Transverse colon (tissue), 4 donors: ENCODE data around the gene SHISA3. TPM values are rescaled to one million over a fixed set of nuclear protein-coding genes. Genes with fewer than 3 reads are reported as not detected.
A peak's percentile ranks its signal among the peaks of the same experiment; 100 is the strongest.
"Not testable (repeated sequence)": the region's sequence is repeated elsewhere in the genome, so short reads cannot be mapped to it uniquely, and the experiment has no call there.

Experiments
- DNase-seq: peaks from one replicate; pipeline ENCODE4 v3.0.0-alpha.2; 2019
- H3K27ac ChIP-seq, 4 donors: fragments of 200-600 bp; sonication (generic); 2 replicates each; pipeline ENCODE4 v1.5.1; 2016 to 2018; ENCODE audit warnings: inconsistent platforms in 4 of 4
- H3K27me3 ChIP-seq: fragments of 200-600 bp; sonication (generic); 2 replicates; pipeline ENCODE4 v1.5.1; 2017; ENCODE audit warnings: inconsistent platforms
- H3K36me3 ChIP-seq, 4 donors: fragments of 200-600 bp; sonication (generic); 2 replicates each; pipeline ENCODE4 v1.5.1; 2017 to 2019; ENCODE audit warnings: inconsistent platforms in 4 of 4
- H3K4me1 ChIP-seq, 4 donors: fragments of 200-600 bp; sonication (generic); 2 replicates each; pipeline ENCODE4 v1.5.1; 2017 to 2020; ENCODE audit warnings: inconsistent platforms in 4 of 4
- H3K4me3 ChIP-seq, 4 donors: fragments of 200-600 bp; sonication (generic); 1 replicate in 1 of 4; 2 replicates in 3 of 4; pipeline versions ENCODE4 v1.5.1 to v1.6.1; 2017 to 2019; ENCODE audit warnings: inconsistent platforms in 4 of 4
- H3K9me3 ChIP-seq, 2 donors: fragments of 200-600 bp; sonication (generic); 2 replicates each; pipeline ENCODE4 v1.5.1; 2017 to 2019; ENCODE audit warnings: inconsistent platforms in 2 of 2
- EP300 ChIP-seq: sonication (generic); formaldehyde crosslinking; IDR thresholded peaks from one replicate; pipeline ENCODE4 v1.6.1; 2017; ENCODE audit warnings: antibody characterized with exemption, low read depth
- POLR2A ChIP-seq: fragments of 450-650 bp; IDR thresholded peaks from one replicate; pipeline ENCODE4 v1.6.1; 2016; ENCODE audit warnings: antibody characterized with exemption, mild to moderate bottlenecking, moderate library complexity
- POLR2AphosphoS5 ChIP-seq, 3 donors: sonication (generic); formaldehyde crosslinking; IDR thresholded peaks; one replicate each; pipeline ENCODE4 v1.6.1; 2016; ENCODE audit warnings: antibody characterized with exemption in 3 of 3
- WGBS, 2 donors: methylation state at CpG; one replicate each; pipeline ENCODE4 v1.1.5; 2018; ENCODE audit warnings: low coverage in 1 of 2; 5-methylcytosine and 5-hydroxymethylcytosine counted together
- in situ Hi-C, 4 donors: fragments of 200-750 bp; cut with MboI; loops; one replicate each; pipeline versions ENCODE4 v1.15.0 to v1.15.1; 2017; ENCODE audit warnings: low sequenced_read_pairs in 3 of 4, low pct_ligation_motif_present in 1 of 4, low pct_unique_long_range_greater_than_20kb in 1 of 4
- intact Hi-C: fragments of 100-400 bp; cut with DNase I; formaldehyde crosslinking; loops from one replicate; pipeline ENCODE4 v1.15.1; 2023; ENCODE audit warnings: low total_unique reads
- total RNA-seq, 4 donors: library from RNA; depleted of rRNA; stranded (reverse); fragments of >200 nt; gene quantifications; one replicate each; pipeline ENCODE4 v1.1.0, GENCODE V29; 2016
- TF ChIP-seq, protein P1 (sequence below), 5 experiments: fragments of 200-600 bp in 3 of 5; fragments of 450-650 bp in 2 of 5; sonication (generic) in 3 of 5; IDR thresholded peaks; 1 replicate in 2 of 5; 2 replicates in 3 of 5; pipeline ENCODE4 v1.5.1; 2016 to 2017; ENCODE audit warnings: antibody characterized with exemption in 5 of 5, inconsistent platforms in 3 of 5, mild to moderate bottlenecking in 2 of 5, moderate library complexity in 1 of 5

The SHISA3 gene
- total RNA-seq, 4 donors from 2014 or later, result 1.1 to 1.7 (median 1.6) TPM; not detected in 1

DNA sequence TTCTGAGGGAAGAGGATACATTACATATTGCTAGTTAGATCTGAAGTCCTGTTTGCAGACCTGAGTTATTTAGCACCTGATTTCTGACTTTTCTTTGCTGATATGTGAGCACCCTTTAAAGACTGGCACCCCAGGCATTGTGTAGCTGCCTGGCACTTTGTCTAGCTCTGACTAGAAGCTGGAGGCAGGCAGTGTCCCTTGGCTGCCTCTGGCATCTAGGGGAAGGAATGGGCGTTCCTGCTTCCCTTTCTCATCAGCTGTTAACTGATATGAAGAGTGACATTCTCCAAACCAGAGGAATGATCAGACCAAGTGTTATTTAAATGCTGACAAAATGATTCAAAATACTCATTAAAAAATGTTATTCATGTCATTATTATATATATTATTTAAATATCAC lies 30.3 kb upstream of the SHISA3 start:
- no peaks in the 10 kb centered on the region for H3K9me3 ChIP-seq
- H3K4me1 ChIP-seq, result no peaks in the 10 kb centered on the region
- in situ Hi-C loops, result no loop called here
- TF ChIP-seq POLR2AphosphoS5 (IDR thresholded peaks at IDR 0.05), result no peak
- TF ChIP-seq, protein P1, sequence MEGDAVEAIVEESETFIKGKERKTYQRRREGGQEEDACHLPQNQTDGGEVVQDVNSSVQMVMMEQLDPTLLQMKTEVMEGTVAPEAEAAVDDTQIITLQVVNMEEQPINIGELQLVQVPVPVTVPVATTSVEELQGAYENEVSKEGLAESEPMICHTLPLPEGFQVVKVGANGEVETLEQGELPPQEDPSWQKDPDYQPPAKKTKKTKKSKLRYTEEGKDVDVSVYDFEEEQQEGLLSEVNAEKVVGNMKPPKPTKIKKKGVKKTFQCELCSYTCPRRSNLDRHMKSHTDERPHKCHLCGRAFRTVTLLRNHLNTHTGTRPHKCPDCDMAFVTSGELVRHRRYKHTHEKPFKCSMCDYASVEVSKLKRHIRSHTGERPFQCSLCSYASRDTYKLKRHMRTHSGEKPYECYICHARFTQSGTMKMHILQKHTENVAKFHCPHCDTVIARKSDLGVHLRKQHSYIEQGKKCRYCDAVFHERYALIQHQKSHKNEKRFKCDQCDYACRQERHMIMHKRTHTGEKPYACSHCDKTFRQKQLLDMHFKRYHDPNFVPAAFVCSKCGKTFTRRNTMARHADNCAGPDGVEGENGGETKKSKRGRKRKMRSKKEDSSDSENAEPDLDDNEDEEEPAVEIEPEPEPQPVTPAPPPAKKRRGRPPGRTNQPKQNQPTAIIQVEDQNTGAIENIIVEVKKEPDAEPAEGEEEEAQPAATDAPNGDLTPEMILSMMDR (IDR thresholded peaks at IDR 0.05), result no peak
- no peak for TF ChIP-seq POLR2A
- TF ChIP-seq EP300, result no peak
- H3K27me3 ChIP-seq, result no peaks in the 10 kb centered on the region
- H3K27ac ChIP-seq, result no peak overlapping the region
- DNase-seq, result no peak
- intact Hi-C loops, result no loop called here
- no peak overlapping the region for H3K4me3 ChIP-seq
- H3K36me3 ChIP-seq, result no peaks in the 10 kb centered on the region
- WGBS, 2 donors, result 50 to 69% methylated on average over 1 of the region's 1 CpG

DNA sequence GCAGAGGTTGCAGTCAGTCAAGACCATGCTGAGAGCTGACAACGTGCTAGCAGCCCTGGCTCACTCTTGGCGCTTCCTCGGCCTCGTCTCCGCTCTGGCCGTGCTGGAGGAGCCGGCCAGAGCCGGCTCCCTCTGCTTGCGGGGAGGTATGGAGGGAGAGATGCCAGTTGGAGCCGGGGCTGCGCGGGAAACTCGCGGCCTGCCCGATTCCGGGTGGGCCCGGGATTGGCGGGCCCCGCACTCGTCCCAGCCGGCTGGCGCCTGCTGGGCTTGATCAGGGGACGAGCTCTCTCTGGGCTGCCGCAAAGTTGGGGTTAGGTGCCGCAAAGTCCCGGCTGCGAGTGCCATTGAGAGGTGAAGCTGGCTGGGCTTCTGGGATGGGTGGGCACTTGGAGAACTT lies 27.8 kb upstream of the SHISA3 start:
- Histone ChIP-seq H3K4me1 (no peaks in the 10 kb centered on the region), H3K4me3 (no peak overlapping the region), H3K27ac (no peak overlapping the region), H3K27me3 (no peaks in the 10 kb centered on the region), H3K36me3 (no peaks in the 10 kb centered on the region), H3K9me3 (no peaks in the 10 kb centered on the region)
- DNase-seq, result no peak
- WGBS, 2 donors, result 94% methylated on average over 27 of the region's 27 CpGs; no CpG with 5 or more reads in 1 of the 2 donors
- TF ChIP-seq, protein P1 (IDR thresholded peaks at IDR 0.05), result no peak
- TF ChIP-seq POLR2AphosphoS5 (IDR thresholded peaks at IDR 0.05) (no peak), POLR2A (no peak), EP300 (no peak)
- in situ Hi-C loops (no loop called here), intact Hi-C loops (no loop called here)

DNA sequence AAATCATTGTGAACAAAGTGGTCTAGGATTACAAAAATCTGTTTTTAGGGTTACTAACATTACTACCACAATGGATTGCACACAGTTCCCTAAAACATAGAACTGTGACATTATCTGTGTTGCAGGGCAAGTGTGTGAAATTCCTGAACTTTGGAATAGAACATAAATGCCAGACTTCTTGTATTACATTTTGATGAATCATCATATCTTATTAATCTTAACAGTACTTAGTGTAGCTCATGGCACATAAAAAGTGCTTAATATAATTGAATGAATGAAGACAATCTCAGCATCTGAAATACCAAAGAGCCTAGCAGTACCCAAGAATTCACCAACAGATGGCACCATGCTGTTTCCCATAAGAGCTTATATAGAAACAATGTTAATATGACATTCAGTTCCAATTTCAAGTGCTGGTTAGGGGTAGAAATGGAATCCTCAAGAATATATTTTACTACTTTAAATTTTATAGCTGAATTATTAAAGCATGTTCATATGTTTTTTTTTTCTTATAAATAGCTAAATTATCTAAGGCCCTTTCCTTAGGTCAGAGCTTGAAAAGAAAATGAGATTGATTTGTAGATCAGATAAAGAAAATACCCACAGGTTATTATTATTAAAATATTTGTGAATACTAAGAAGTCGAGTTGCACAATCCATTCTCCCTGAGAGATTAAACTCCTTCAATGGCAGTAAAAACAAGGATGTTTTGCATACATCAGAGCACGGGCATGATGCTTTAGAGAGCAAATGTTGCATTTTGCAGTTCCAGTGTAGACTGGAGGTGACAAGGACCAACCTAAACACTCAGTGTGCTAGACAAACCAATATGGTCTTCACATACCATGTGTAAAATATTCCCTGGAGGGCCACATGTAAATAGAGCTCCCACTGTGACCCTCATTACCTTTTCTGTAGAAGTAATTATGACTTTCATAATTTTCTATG lies 25.7 kb upstream of the SHISA3 start:
- intact Hi-C loops (no loop called here), in situ Hi-C loops (no loop called here)
- no peak overlapping the region for H3K27ac ChIP-seq
- no peak overlapping the region for H3K4me3 ChIP-seq
- no peaks in the 10 kb centered on the region for H3K27me3 ChIP-seq
- DNase-seq, result no peak
- 0 to 56% methylated on average over 1 to 2 of the region's 2 CpGs for WGBS, 2 donors
- H3K9me3 ChIP-seq, result no peaks in the 10 kb centered on the region
- no peaks in the 10 kb centered on the region for H3K4me1 ChIP-seq
- TF ChIP-seq POLR2A (no peak), POLR2AphosphoS5 (IDR thresholded peaks at IDR 0.05) (no peak), EP300 (no peak)
- TF ChIP-seq, protein P1 (IDR thresholded peaks at IDR 0.05), result peak; percentile 26 to 49 (median 37)
- no peaks in the 10 kb centered on the region for H3K36me3 ChIP-seq

DNA sequence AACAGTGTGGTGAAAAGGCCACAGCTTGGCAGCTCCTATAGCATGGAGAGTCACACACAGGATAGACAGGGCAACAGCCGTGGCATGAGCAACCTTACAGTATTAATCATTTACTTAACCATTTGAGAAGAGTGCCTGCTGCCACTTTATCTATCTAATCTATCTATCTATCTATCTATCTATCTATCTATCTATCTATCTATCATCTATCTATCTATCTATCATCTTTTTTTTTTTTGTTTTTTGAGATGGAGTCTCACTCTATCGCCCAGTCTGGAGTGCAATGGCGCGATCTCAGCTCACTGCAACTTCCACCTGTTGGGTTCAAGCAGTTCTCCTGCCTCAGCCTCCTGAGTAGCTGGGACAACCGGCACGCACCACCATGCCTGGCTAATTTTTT lies 25.0 kb upstream of the SHISA3 start:
- in situ Hi-C loops, H3K4me3 ChIP-seq, H3K9me3 ChIP-seq: not testable (repeated sequence)

More for the DNA sequence above, 25.0 kb upstream of the SHISA3 start:
- DNase-seq, H3K27me3 ChIP-seq, H3K27ac ChIP-seq, H3K36me3 ChIP-seq, H3K4me1 ChIP-seq, intact Hi-C loops: not testable (repeated sequence)
- 91 to 96% methylated on average over 3 to 6 of the region's 6 CpGs for WGBS, 2 donors
